HEK293 (cell line): ENCODE results near the gene TTLL11.

ENCODE experiments used
- CTCF ChIA-PET: fragments of 350-600 bp; formaldehyde crosslinking; extraction: SDS; loops from one replicate; lab custom pipeline; 2021; ENCODE audit warnings: antibody characterized with exemption; lab: Yijun Ruan, JAX
- POLR2A ChIA-PET: fragments of 300-600 bp; formaldehyde crosslinking; extraction: SDS; loops from one replicate; lab custom pipeline; 2020; ENCODE audit warnings: antibody characterized with exemption, inconsistent platforms; lab: Yijun Ruan, JAX
- H3K27ac ChIP-seq: fragments of 200-500 bp; sonication (Bioruptor generic); 2 replicates; pipeline ENCODE4 v1.5.1; 2014; ENCODE audit warnings: low read depth, low read length, control low read depth, inconsistent platforms; ENCODE audit errors: extremely low read depth
- H3K36me3 ChIP-seq, 2 experiments: fragments of 200-500 bp in 1 of 2; sonication (Bioruptor generic) in 1 of 2; 1 replicate in 1 of 2; 2 replicates in 1 of 2; pipeline ENCODE4 v1.5.1; 2014 to 2017; ENCODE audit warnings: inconsistent platforms in 2 of 2, low read length in 2 of 2; ENCODE audit not compliant: control insufficient read depth in 2 of 2, insufficient read depth in 1 of 2
- H3K4me1 ChIP-seq: fragments of 200-500 bp; sonication (Bioruptor generic); 2 replicates; pipeline ENCODE4 v1.5.1; 2014; ENCODE audit warnings: mild to moderate bottlenecking, low read length, inconsistent platforms; ENCODE audit not compliant: control insufficient read depth, insufficient read depth
- H3K4me3 ChIP-seq: 2 replicates; pipeline ENCODE4 v1.5.1; 2011; ENCODE audit warnings: low read depth, mild to moderate bottlenecking, control low read depth, low read length, moderate library complexity
- H3K9me3 ChIP-seq: fragments of 200-500 bp; sonication (Bioruptor generic); 2 replicates; pipeline ENCODE4 v1.5.1; 2014; ENCODE audit warnings: low read depth, low read length, inconsistent platforms; ENCODE audit not compliant: control insufficient read depth, insufficient read depth
- BCL11A ChIP-seq: fragments of 450-650 bp; formaldehyde crosslinking; IDR thresholded peaks from 2 replicates; pipeline ENCODE4 v1.5.1; 2016; ENCODE audit warnings: low read depth, missing biosample characterization, missing genetic modification characterization
- BCL11B ChIP-seq: fragments of 450-650 bp; formaldehyde crosslinking; IDR thresholded peaks from 2 replicates; pipeline ENCODE4 v1.5.1; 2016; ENCODE audit warnings: low read depth, missing biosample characterization, missing genetic modification characterization
- MEIS1 ChIP-seq: sonication (generic); formaldehyde crosslinking; IDR thresholded peaks from 2 replicates; pipeline ENCODE4 v1.8.1; 2022; ENCODE audit warnings: missing genetic modification reagents, mild to moderate bottlenecking, borderline replicate concordance
- OVOL3 ChIP-seq: fragments of 450-650 bp; formaldehyde crosslinking; IDR thresholded peaks from 2 replicates; pipeline ENCODE4 v1.5.1; 2016; ENCODE audit warnings: missing biosample characterization, missing genetic modification characterization
- SETDB1 ChIP-seq: IDR thresholded peaks from one replicate; pipeline ENCODE4 v1.6.1; 2017; ENCODE audit warnings: mild to moderate bottlenecking, low read length, moderate library complexity, mixed read lengths; ENCODE audit not compliant: insufficient read length
- ZBTB17 ChIP-seq: fragments of 450-650 bp; formaldehyde crosslinking; IDR thresholded peaks from 2 replicates; pipeline ENCODE4 v1.5.1; 2016; ENCODE audit warnings: missing biosample characterization, missing genetic modification characterization
- ZBTB44 ChIP-seq: fragments of 450-650 bp; IDR thresholded peaks from 2 replicates; pipeline ENCODE4 v1.5.1; 2018; ENCODE audit warnings: missing biosample characterization, mild to moderate bottlenecking, missing genetic modification characterization
- ZBTB8A ChIP-seq: fragments of 450-650 bp; formaldehyde crosslinking; IDR thresholded peaks from 2 replicates; pipeline ENCODE4 v1.5.1; 2016; ENCODE audit warnings: missing biosample characterization, missing genetic modification characterization
- ZFP69B ChIP-seq: fragments of 450-650 bp; formaldehyde crosslinking; IDR thresholded peaks from 2 replicates; pipeline ENCODE4 v1.5.1; 2016; ENCODE audit warnings: missing biosample characterization, missing genetic modification characterization
- ZNF10 ChIP-seq: fragments of 450-650 bp; formaldehyde crosslinking; IDR thresholded peaks from 2 replicates; pipeline ENCODE4 v1.5.1; 2017; ENCODE audit warnings: missing biosample characterization, missing genetic modification characterization
- ZNF138 ChIP-seq: fragments of 450-650 bp; formaldehyde crosslinking; IDR thresholded peaks from 2 replicates; pipeline ENCODE4 v1.5.1; 2016; ENCODE audit warnings: missing biosample characterization, missing genetic modification characterization, borderline replicate concordance
- ZNF239 ChIP-seq: fragments of 450-650 bp; formaldehyde crosslinking; IDR thresholded peaks from 2 replicates; pipeline ENCODE4 v1.5.1; 2016; ENCODE audit warnings: missing biosample characterization, missing genetic modification characterization
- ZNF248 ChIP-seq: fragments of 450-650 bp; formaldehyde crosslinking; IDR thresholded peaks from 2 replicates; pipeline ENCODE4 v1.5.1; 2017; ENCODE audit warnings: missing biosample characterization, missing genetic modification characterization
- ZNF311 ChIP-seq: fragments of 450-650 bp; formaldehyde crosslinking; IDR thresholded peaks from 2 replicates; pipeline ENCODE4 v1.5.1; 2017; ENCODE audit warnings: missing biosample characterization, missing genetic modification characterization, borderline replicate concordance
- ZNF473 ChIP-seq: fragments of 450-650 bp; formaldehyde crosslinking; IDR thresholded peaks from 2 replicates; pipeline ENCODE4 v1.5.1; 2017; ENCODE audit warnings: missing biosample characterization, missing genetic modification characterization
- ZNF48 ChIP-seq: fragments of 450-650 bp; formaldehyde crosslinking; IDR thresholded peaks from 2 replicates; pipeline ENCODE4 v1.5.1; 2016; ENCODE audit warnings: missing biosample characterization, missing genetic modification characterization
- ZNF510 ChIP-seq: fragments of 450-650 bp; formaldehyde crosslinking; IDR thresholded peaks from 2 replicates; pipeline ENCODE4 v1.5.1; 2018; ENCODE audit warnings: mild to moderate bottlenecking, missing genetic modification characterization, missing biosample characterization; ENCODE audit not compliant: insufficient replicate concordance
- ZNF558 ChIP-seq: fragments of 450-650 bp; formaldehyde crosslinking; IDR thresholded peaks from 2 replicates; pipeline ENCODE4 v1.5.1; 2016; ENCODE audit warnings: missing biosample characterization, missing genetic modification characterization
- ZNF580 ChIP-seq: fragments of 450-650 bp; formaldehyde crosslinking; IDR thresholded peaks from 2 replicates; pipeline ENCODE4 v1.5.1; 2016; ENCODE audit warnings: missing biosample characterization, missing genetic modification characterization
- ZNF610 ChIP-seq: fragments of 450-650 bp; formaldehyde crosslinking; IDR thresholded peaks from 2 replicates; pipeline ENCODE4 v1.5.1; 2016; ENCODE audit warnings: missing biosample characterization, missing genetic modification characterization, borderline replicate concordance
- ZNF76 ChIP-seq: fragments of 450-650 bp; formaldehyde crosslinking; IDR thresholded peaks from 2 replicates; pipeline ENCODE4; 2016; ENCODE audit warnings: low read depth, missing biosample characterization, missing genetic modification characterization, borderline replicate concordance
- ZNF776 ChIP-seq: fragments of 450-650 bp; formaldehyde crosslinking; IDR thresholded peaks from 2 replicates; pipeline ENCODE4 v1.5.0; 2017; ENCODE audit warnings: missing biosample characterization, missing genetic modification characterization, borderline replicate concordance

The TTLL11 gene

DNA sequence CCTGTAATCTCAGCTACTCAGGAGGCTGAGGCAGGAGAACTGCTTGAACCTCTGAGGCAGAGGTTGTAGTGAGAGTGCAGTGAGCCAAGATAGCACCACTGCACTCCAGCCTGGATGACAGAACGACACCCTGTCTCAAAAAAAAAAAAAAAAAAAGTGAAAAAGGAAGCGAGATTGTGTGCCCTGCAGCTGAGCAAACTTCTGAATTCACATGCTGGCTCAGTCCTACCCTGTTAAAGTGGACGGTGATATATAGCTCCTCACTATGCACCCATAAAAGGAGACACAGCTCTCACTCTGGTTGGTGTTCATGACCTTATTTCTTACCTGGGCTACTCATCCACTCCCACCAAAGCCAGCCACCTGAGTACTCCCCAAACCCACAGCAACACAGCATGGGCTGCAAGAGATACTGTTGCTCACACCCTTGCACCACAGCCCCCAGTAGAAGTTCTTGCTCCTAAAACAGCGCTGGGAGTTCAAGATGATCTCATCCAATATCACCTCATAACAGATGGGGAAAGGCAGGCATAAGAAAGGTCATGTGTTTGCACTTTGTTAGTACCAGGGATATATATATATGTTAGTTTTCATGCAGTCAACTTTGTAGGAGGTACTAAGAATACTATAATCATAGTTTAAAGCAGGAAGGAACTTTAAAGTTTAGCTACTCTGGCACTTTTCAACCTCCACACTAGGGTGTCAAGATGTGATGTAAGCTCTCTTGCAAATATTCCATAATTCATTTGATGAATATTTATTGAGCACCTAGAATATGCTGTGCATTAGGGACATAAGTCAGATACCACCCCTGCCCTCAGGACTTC, 4.0 kb downstream of the TTLL11 start (continued):
- TF ChIP-seq BCL11B (tag by site-specific recombination): no peak

DNA sequence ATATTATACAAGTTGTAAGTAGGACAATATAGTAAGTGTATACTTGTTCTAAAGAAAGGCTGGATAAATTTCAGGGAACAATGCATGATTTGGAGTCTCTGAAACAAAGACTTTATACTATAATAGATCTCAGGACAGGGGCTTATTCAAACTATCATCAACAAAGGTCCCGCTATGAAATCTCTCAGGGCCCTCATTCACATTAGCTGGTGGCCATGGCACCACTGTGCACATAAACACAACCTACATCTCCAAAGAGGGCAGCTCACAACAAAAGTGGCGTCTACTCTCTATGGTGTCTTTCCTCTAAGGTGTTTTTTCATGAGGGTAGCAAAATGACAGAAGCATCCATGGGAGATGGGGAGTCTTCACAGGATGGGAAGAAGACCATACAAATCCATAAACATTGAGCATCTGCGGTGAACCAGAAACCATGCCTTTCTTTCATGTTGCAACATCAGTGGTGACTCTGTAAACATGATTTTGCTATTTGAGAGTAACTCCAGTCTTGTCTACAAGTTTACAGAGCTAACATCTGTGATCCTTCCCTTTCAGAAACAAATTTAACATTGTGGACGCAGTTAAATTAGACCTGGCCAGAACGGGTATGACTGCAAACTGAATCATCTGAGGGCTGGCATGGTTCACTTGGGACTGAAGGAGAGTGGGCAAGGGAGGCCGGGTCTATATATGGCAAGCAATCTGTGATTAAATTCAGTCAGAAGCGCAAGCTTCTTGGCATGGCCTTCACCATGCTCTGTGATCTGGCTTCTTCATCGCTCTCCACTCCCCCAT, 5.5 kb downstream of the TTLL11 start:
- no peaks in the 10 kb centered on the region for H3K36me3 ChIP-seq
- H3K4me3 ChIP-seq: no peak overlapping the region
- ChIA-PET POLR2A (no interaction called here), CTCF (interaction anchor here (0.6 to 7.2 kb wide), 6 partner anchors 11 to 542 kb away, joined by 3 to 48 read pairs (median 3); no protein-coding TSS in a partner anchor)
- TF ChIP-seq ZFP69B: no peak
- TF ChIP-seq SETDB1: no peak
- TF ChIP-seq ZBTB44 (tag by site-specific recombination): no peak
- no peak for TF ChIP-seq ZNF48 (tag by site-specific recombination)
- no peak for TF ChIP-seq ZNF776 (tag by site-specific recombination)
- no peak for TF ChIP-seq ZNF610 (tag by site-specific recombination)
- no peaks in the 10 kb centered on the region for H3K4me1 ChIP-seq
- H3K27ac ChIP-seq: no peak overlapping the region
- no peaks in the 10 kb centered on the region for H3K9me3 ChIP-seq

GRCh38 chr9:122086873-122087272, 6.2 kb downstream of the TTLL11 start:
- ChIA-PET CTCF (interaction anchor here (0.6 to 7.2 kb wide), 2 partner anchors 11 to 403 kb away, joined by 3 to 48 read pairs; no protein-coding TSS in a partner anchor), POLR2A (no interaction called here)
- no peaks in the 10 kb centered on the region for H3K9me3 ChIP-seq
- H3K36me3 ChIP-seq: no peaks in the 10 kb centered on the region
- H3K4me3 ChIP-seq: no peak overlapping the region
- no peaks in the 10 kb centered on the region for H3K4me1 ChIP-seq
- TF ChIP-seq ZNF239 (tag by site-specific recombination) (no peak), ZNF248 (no peak), ZNF558 (tag by site-specific recombination) (no peak), ZNF76 (no peak), ZNF510 (tag by site-specific recombination) (no peak), ZNF580 (tag by site-specific recombination) (no peak), ZNF473 (no peak), ZBTB8A (tag by site-specific recombination) (no peak), ZNF10 (tag by site-specific recombination) (no peak), BCL11A (tag by site-specific recombination) (no peak), ZNF311 (tag by site-specific recombination) (no peak), ZNF48 (tag by site-specific recombination) (no peak), ZBTB17 (no peak), OVOL3 (tag by site-specific recombination) (no peak), MEIS1 (no peak), ZNF138 (tag by site-specific recombination) (no peak)
- no peak overlapping the region for H3K27ac ChIP-seq
